GM18519 (cell line): ENCODE measurements around the gene PARD3B.

Experiments used
- ATAC-seq: cut with Tn5 transposase; IDR thresholded peaks from one replicate; pipeline ENCODE4 v1.9.1; 2021; ENCODE audit warnings: mild to moderate bottlenecking, moderate library complexity; ENCODE audit not compliant: unreplicated experiment, low FRiP score

Gene PARD3B

GRCh38 chr2:205347899-205348298 lies 802.6 kb downstream of the PARD3B start:
- ATAC-seq = no peak

- no peak for ATAC-seq
These were observed 806.8 kb downstream of the PARD3B start for GRCh38 chr2:205352094-205352493.

DNA sequence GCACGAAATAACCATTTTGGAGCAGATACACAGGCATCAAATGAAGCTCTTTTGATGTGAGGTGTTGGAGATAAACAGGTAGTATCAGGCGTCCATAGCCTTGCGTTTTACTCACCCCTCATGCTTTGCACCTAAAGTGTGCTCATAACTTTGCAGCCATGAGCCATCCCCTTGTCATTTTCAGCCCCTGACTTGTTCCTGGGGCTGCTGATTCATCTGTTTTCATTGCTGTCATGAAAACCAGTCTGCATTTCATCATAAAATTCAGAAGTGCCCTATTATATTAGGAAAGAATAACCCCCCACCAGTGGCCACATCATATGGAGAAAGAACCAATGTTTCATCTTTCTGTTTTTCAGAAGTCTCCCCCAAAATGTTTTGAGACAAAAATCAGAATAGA lies 807.3 kb downstream of the PARD3B start:
- no peak for ATAC-seq

- no peak for ATAC-seq
These were observed 812.5 kb downstream of the PARD3B start for GRCh38 chr2:205357732-205358131.

- no peak for ATAC-seq
These were observed 813.1 kb downstream of the PARD3B start for GRCh38 chr2:205358351-205358815.

DNA sequence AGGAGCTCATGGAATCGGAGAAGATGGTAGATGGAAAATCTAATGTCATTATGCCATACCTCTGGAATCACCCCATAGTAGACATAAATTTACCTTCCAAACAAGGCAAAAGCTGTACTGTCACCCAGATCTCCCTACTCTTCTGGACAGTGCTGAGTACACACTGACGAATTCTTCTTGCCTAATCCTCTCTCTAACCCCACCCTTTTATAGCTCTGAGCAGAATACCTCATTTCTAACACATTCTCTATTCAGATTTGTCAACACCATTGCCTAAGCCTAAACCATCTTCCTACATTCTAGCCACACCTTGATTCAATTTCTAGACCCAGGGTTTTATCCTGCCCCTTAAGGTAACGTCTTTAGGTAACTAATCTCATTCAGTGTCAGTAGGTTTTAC lies 816.0 kb downstream of the PARD3B start:
- no peak for ATAC-seq

GRCh38 chr2:205361970-205362369 lies 816.7 kb downstream of the PARD3B start:
- no peak for ATAC-seq

DNA sequence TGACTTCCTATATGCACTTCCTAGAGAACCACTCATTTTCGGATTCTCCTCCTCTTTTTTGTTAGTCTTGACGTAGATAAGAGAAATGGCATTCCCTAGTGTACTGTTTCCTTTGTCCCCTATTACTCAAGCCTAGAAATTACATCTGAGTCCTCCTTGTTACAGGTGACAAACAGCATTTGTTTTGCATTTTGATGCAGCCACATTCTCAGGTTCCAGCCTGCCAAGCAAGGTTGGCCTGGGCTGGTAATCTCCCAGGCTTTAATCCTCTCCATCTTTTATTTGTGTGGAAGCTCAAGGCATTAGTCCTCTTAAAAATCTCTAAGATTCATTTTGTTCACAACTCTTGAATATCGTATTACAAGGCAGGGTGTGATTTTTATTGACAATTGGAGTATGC lies 819.0 kb downstream of the PARD3B start:
- no peak for ATAC-seq

- ATAC-seq = no peak
These were observed 821.2 kb downstream of the PARD3B start for GRCh38 chr2:205366336-205367060.

DNA sequence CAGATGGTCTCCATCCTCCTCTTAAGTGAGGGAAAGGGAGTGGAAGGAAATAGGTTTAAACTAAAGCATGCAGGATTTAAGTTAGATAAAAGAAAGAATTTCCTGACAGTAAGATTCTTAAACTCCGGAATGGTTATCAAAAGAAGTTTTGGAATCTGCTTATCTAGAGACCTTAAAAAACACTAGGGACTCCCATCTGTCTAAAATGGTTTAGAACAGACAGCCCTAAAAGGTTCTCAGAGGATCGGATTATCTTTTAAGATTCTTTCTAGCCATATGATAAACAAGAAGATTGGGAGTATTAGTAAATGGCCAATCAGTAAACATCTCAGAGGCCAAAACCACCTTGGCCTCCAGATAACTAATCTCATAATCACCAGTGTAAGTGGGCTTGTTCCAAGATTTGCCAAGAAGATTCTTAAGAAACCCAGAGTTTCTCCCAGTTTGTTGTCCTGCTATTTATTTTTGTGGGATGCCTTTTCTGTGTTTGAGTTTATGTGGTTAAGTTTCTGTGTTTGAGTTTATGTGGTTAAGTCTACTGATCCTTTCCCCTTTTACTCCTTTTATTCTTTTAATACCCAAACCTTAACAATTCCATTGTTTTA lies 822.2 kb downstream of the PARD3B start:
- ATAC-seq = no peak

DNA sequence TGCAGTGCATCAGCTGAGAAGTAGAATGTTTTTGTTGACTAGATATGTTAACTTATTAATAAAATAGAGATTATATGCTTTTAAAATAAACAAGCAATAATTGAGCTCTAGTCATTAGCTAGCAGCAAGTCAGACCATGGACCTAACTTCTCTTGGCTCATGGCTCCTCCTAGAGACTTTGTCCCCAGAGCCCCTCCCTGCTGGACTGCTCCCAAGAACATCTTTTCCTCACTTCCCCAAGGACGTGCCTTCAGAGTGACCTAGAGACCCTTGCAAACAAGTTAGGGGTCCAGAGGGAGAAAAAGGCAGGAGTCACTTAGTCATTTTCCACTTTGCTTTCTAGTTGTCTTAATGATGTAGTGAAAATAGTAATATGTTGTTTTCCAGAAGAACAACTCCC lies 824.5 kb downstream of the PARD3B start:
- no peak for ATAC-seq

GRCh38 chr2:205370726-205371125 lies 825.5 kb downstream of the PARD3B start:
- ATAC-seq = no peak

DNA sequence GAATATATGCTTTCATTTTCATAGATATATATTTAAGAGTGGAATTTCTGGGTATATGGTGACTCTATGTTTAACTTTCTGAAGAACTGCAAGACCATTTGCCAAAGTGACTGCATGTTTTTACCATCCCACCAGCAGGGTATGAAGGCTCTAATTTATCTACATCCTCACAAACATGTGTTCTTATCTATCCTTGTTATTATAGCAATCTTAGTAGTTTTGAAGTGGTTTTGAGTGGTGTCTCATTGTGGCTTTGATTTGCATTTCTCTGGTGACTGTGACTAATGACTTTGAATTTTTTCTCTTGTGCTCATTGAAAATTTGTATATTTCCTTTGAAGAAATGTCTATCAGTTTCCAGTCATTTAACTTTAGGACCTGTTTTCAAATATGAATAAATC lies 826.9 kb downstream of the PARD3B start:
- no peak for ATAC-seq

GRCh38 chr2:205375461-205376448 lies 830.5 kb downstream of the PARD3B start:
- no peak for ATAC-seq

- ATAC-seq = no peak
These were observed 832.0 kb downstream of the PARD3B start for GRCh38 chr2:205377324-205377723.

- no peak for ATAC-seq
These were observed 838.3 kb downstream of the PARD3B start for GRCh38 chr2:205383601-205384000.

DNA sequence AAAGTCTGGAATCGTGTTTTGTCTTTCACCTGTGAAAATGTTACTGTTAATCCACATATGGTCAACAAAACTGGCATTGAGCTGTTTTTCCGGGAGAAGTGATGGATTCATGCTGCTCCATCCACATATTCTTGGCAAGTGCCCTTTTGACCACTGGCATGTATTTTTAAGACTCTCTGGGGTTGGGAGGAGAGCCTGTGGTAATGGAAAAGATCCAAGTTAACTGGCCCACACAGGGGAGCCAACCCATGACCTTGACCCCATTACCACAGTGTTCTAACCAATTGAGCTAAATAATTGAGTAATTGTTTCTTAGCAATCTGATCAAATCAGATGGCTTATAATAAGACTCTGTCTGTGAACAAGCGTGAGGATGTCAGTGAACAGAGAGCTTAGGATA lies 840.8 kb downstream of the PARD3B start:
- no peak for ATAC-seq

DNA sequence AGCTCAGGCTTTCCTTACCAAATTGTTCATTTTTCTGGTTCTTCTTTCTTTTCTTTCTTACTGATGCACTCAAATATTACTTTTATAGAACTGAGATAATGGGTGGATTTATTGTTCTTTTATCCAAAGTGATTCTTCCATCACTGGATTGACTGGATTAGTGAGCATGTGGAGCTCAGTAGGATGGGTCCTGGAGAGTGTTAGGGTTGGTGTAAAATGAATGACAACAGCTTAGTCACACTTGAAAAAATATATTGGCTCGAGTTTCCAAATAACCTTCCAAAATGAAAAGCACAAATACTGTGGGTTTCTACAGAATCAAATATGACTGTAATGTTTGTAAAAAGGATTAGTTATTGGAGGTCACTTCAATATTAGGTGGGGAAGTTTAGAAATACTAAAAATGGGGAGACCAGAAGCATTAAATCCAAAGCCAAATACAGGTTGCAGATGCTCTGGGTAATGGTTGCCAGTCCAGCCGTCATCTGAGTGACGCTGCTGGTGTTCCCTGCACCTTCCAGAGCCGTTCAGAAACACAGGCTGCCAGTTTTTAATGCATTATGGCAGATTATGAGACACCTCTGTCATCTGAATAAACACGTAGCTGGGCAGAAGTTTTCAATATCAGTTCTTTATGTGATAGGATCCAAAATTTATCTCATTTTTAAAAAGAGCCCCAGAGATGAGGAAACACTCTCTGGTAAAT lies 842.2 kb downstream of the PARD3B start:
- ATAC-seq = no peak

- no peak for ATAC-seq
These were observed 845.6 kb downstream of the PARD3B start for GRCh38 chr2:205390866-205391265.

DNA sequence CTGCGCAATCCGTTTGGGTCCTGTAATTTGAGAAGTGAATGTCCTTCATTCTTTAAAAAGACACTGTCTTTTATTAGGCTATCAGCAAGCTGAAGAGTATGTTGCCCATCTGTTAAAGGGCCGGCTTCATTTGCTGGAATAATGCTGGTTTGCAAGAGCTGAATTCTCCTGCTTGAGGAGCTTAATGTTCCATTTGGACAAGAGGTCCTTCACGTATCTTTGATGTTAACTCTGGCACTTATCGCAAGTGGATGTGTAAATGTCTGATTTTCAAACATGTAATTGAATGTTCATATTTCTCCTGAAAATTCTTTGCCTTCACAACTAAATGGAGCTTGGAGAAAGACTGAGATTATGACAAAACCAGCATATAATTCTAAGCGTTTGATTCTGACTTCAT lies 856.2 kb downstream of the PARD3B start:
- no peak for ATAC-seq
